ENCODE results near the gene GCH1.

- no peak for TF ChIP-seq POLR2A (IDR thresholded peaks at IDR 0.05)
- no peak for TF ChIP-seq CTCF (IDR thresholded peaks at IDR 0.05)
Observed at GRCh38 chr14:54931101-54931500, 28.5 kb upstream of the GCH1 start.

All from lower leg skin (tissue), 3 donors.